Measurements from ENCODE around the gene TNS3. TPM values are rescaled to one million over a fixed set of nuclear protein-coding genes. Genes with fewer than 3 reads are reported as not detected.

Gene TNS3
- total RNA-seq, 1 experiment from 2014 or later: 27.6 TPM

GRCh38 chr7:47385536-47386125, 196.3 kb downstream of the TNS3 start:
- no peak overlapping the region for H3K4me3 ChIP-seq
- H3K9me3 ChIP-seq: no peaks in the 10 kb centered on the region
- no peaks in the 10 kb centered on the region for H3K27me3 ChIP-seq
- no peak for DNase-seq
- H3K36me3 ChIP-seq: no peaks in the 10 kb centered on the region

GRCh38 chr7:47384755-47385535, 197.0 kb downstream of the TNS3 start:
- Histone ChIP-seq H3K9me3 (no peaks in the 10 kb centered on the region), H3K27me3 (no peaks in the 10 kb centered on the region), H3K36me3 (no peaks in the 10 kb centered on the region), H3K4me3 (no peak overlapping the region)
- DNase-seq: no peak

- H3K4me3 ChIP-seq: no peak overlapping the region
- no peak for DNase-seq
- no peaks in the 10 kb centered on the region for H3K9me3 ChIP-seq
- H3K36me3 ChIP-seq: no peaks in the 10 kb centered on the region
- H3K27me3 ChIP-seq: no peaks in the 10 kb centered on the region
These were observed 198.0 kb downstream of the TNS3 start for GRCh38 chr7:47383696-47384445.

- Histone ChIP-seq H3K4me3 (no peak overlapping the region), H3K9me3 (no peaks in the 10 kb centered on the region)
These were observed 198.8 kb downstream of the TNS3 start for GRCh38 chr7:47383072-47383471.

GRCh38 chr7:47382200-47382599, 199.7 kb downstream of the TNS3 start:
- Histone ChIP-seq H3K27me3 (no peaks in the 10 kb centered on the region), H3K36me3 (no peaks in the 10 kb centered on the region), H3K4me3 (no peak overlapping the region), H3K9me3 (no peaks in the 10 kb centered on the region)
- DNase-seq: no peak

More at GRCh38 chr7:47383072-47383471, 198.8 kb downstream of the TNS3 start:
- Histone ChIP-seq H3K36me3 (no peaks in the 10 kb centered on the region), H3K27me3 (no peaks in the 10 kb centered on the region)
- DNase-seq: no peak

- no peak for DNase-seq
- H3K27me3 ChIP-seq: no peaks in the 10 kb centered on the region
- no peaks in the 10 kb centered on the region for H3K36me3 ChIP-seq
- no peaks in the 10 kb centered on the region for H3K9me3 ChIP-seq
- H3K4me3 ChIP-seq: no peak overlapping the region
These were observed 200.8 kb downstream of the TNS3 start for GRCh38 chr7:47381134-47381495.

GRCh38 chr7:47380325-47381133, 201.4 kb downstream of the TNS3 start:
- no peak for DNase-seq
- Histone ChIP-seq H3K4me3 (no peak overlapping the region), H3K9me3 (no peaks in the 10 kb centered on the region), H3K36me3 (no peaks in the 10 kb centered on the region), H3K27me3 (no peaks in the 10 kb centered on the region)

GRCh38 chr7:47379629-47380324, 202.1 kb downstream of the TNS3 start:
- DNase-seq: peak; percentile 78
- Histone ChIP-seq H3K9me3 (no peaks in the 10 kb centered on the region), H3K4me3 (no peak overlapping the region), H3K27me3 (no peaks in the 10 kb centered on the region), H3K36me3 (no peaks in the 10 kb centered on the region)

GRCh38 chr7:47378728-47379395, 203.0 kb downstream of the TNS3 start:
- no peaks in the 10 kb centered on the region for H3K36me3 ChIP-seq
- no peaks in the 10 kb centered on the region for H3K27me3 ChIP-seq
- no peak for DNase-seq
- no peaks in the 10 kb centered on the region for H3K9me3 ChIP-seq
- H3K4me3 ChIP-seq: no peak overlapping the region

- Histone ChIP-seq H3K9me3 (no peaks in the 10 kb centered on the region), H3K4me3 (no peak overlapping the region), H3K36me3 (no peaks in the 10 kb centered on the region), H3K27me3 (no peaks in the 10 kb centered on the region)
- no peak for DNase-seq
These were observed 204.2 kb downstream of the TNS3 start for GRCh38 chr7:47377741-47378140.

GRCh38 chr7:47376991-47377616, 204.8 kb downstream of the TNS3 start:
- Histone ChIP-seq H3K4me3 (no peak overlapping the region), H3K36me3 (no peaks in the 10 kb centered on the region), H3K9me3 (no peaks in the 10 kb centered on the region), H3K27me3 (no peaks in the 10 kb centered on the region)
- no peak for DNase-seq

GRCh38 chr7:47375121-47375938, 206.6 kb downstream of the TNS3 start:
- Histone ChIP-seq H3K27me3 (no peaks in the 10 kb centered on the region), H3K9me3 (no peaks in the 10 kb centered on the region), H3K4me3 (no peak overlapping the region), H3K36me3 (no peaks in the 10 kb centered on the region)
- peak; percentile 31 for DNase-seq

- DNase-seq: no peak
- Histone ChIP-seq H3K9me3 (no peaks in the 10 kb centered on the region), H3K4me3 (no peak overlapping the region), H3K27me3 (no peaks in the 10 kb centered on the region), H3K36me3 (peaks cover 2% of the 10 kb centered on the region)
These were observed 207.4 kb downstream of the TNS3 start for GRCh38 chr7:47374538-47374937.

GRCh38 chr7:47373871-47374451, 207.9 kb downstream of the TNS3 start:
- DNase-seq: no peak
- peaks cover 6% of the 10 kb centered on the region for H3K36me3 ChIP-seq
- no peaks in the 10 kb centered on the region for H3K27me3 ChIP-seq
- H3K9me3 ChIP-seq: no peaks in the 10 kb centered on the region
- H3K4me3 ChIP-seq: no peak overlapping the region
